B cell (primary cell): ENCODE data around the gene CNTN4. TPM values are rescaled to one million over a fixed set of nuclear protein-coding genes. Genes with fewer than 3 reads are reported as not detected.

Experiments used
- ATAC-seq: fragments of 200-7000 bp; cut with Tn5 transposase; one replicate; pipeline ENCODE4 v1.10.0; 2021; ENCODE audit warnings: low read depth, mild to moderate bottlenecking, moderate number of reproducible peaks, moderate library complexity
- CTCF ChIA-PET: fragments of 350-600 bp; sonication (Branson Sonifier 250); formaldehyde crosslinking; loops from one replicate; lab custom pipeline; 2021; ENCODE audit warnings: antibody characterized with exemption, inconsistent platforms; lab: Charles Lee
- POLR2A ChIA-PET: fragments of 350-600 bp; sonication (Branson Sonifier 250); formaldehyde crosslinking; loops from one replicate; lab custom pipeline; 2021; ENCODE audit warnings: antibody characterized with exemption; lab: Charles Lee
- DNase-seq: peaks from one replicate; pipeline ENCODE4 v3.0.0; 2013
- H2AFZ ChIP-seq: 2 replicates; pipeline ENCODE4 v1.6.1; 2012; ENCODE audit warnings: mild to moderate bottlenecking, low read depth, low read length; ENCODE audit not compliant: insufficient read depth, poor library complexity, severe bottlenecking
- H3K27ac ChIP-seq, 2 donors: 1 replicate in 1 of 2; 2 replicates in 1 of 2; pipeline ENCODE4 v1.5.1; 2012 to 2013; ENCODE audit warnings: low read length in 2 of 2, mild to moderate bottlenecking in 2 of 2, moderate library complexity in 1 of 2
- H3K27me3 ChIP-seq, 4 experiments: fragments of 200-600 bp in 1 of 4; sonication (generic) in 1 of 4; replicated peaks in 1 of 4; 1 replicate in 2 of 4; 2 replicates in 2 of 4; pipeline versions ENCODE4 v1.6.1 to v1.7.0; 2013 to 2016; ENCODE audit warnings: low read length in 3 of 4, mild to moderate bottlenecking in 2 of 4, mixed read lengths in 1 of 4, moderate library complexity in 1 of 4; ENCODE audit not compliant: insufficient read depth in 4 of 4, control insufficient read depth in 3 of 4; ENCODE audit errors: control extremely low read depth in 1 of 4
- H3K36me3 ChIP-seq, 2 experiments: replicated peaks in 1 of 2; 1 replicate in 1 of 2; 2 replicates in 1 of 2; pipeline versions ENCODE4 v1.6.1 to v1.7.1; 2013; ENCODE audit warnings: low read length in 1 of 2; ENCODE audit not compliant: insufficient read depth in 2 of 2, control insufficient read depth in 1 of 2; ENCODE audit errors: control extremely low read depth in 1 of 2, extremely low read depth in 1 of 2
- H3K4me1 ChIP-seq, 2 donors: fragments of 200-600 bp in 1 of 2; sonication (generic) in 1 of 2; 1 replicate in 1 of 2; 2 replicates in 1 of 2; pipeline versions ENCODE4 v1.5.1 to v1.6.1; 2013 to 2017; ENCODE audit warnings: low read length in 2 of 2; ENCODE audit not compliant: control insufficient read depth in 2 of 2, insufficient read depth in 2 of 2
- H3K4me2 ChIP-seq: replicated peaks from 2 replicates; pipeline ENCODE3; 2012; ENCODE audit warnings: mild to moderate bottlenecking, low read depth, low read length; ENCODE audit not compliant: poor library complexity, severe bottlenecking
- H3K4me3 ChIP-seq, 5 experiments: fragments of 200-600 bp in 1 of 5; sonication (generic) in 1 of 5; 1 replicate in 3 of 5; 2 replicates in 2 of 5; pipeline versions ENCODE4 v1.5.1 to v1.7.0; 2011 to 2016; ENCODE audit warnings: low read length in 4 of 5, mild to moderate bottlenecking in 4 of 5, low read depth in 2 of 5, control low read depth in 1 of 5, moderate library complexity in 1 of 5; ENCODE audit not compliant: insufficient read depth in 1 of 5; ENCODE audit errors: control extremely low read depth in 1 of 5, extremely low read depth in 1 of 5
- H3K79me2 ChIP-seq: fragments of 200-600 bp; sonication (generic); one replicate; pipeline ENCODE4 v1.6.0; 2016; ENCODE audit warnings: low read length; ENCODE audit not compliant: control insufficient read depth, insufficient read depth
- H3K9ac ChIP-seq: fragments of 200-600 bp; sonication (generic); 2 replicates; pipeline ENCODE4 v1.6.1; 2017; ENCODE audit warnings: mild to moderate bottlenecking, low read length, moderate library complexity
- H3K9me3 ChIP-seq, 3 donors: one replicate each; pipeline versions ENCODE4 v1.6.1 to v1.7.1; 2013; ENCODE audit warnings: low read length in 2 of 3; ENCODE audit not compliant: control insufficient read depth in 2 of 3, insufficient read depth in 1 of 3; ENCODE audit errors: control extremely low read depth in 1 of 3
- H4K20me1 ChIP-seq: 2 replicates; pipeline ENCODE4 v1.6.0; 2012; ENCODE audit warnings: mild to moderate bottlenecking, low read length; ENCODE audit not compliant: insufficient read depth, control insufficient read depth, poor library complexity, severe bottlenecking
- H3K27ac Mint-ChIP-seq: one replicate; pipeline ENCODE4 v1.8.0; 2021; ENCODE audit warnings: mixed read lengths
- H3K27me3 Mint-ChIP-seq: one replicate; pipeline ENCODE4 v1.8.0; 2021; ENCODE audit warnings: mixed read lengths
- H3K4me1 Mint-ChIP-seq: one replicate; pipeline ENCODE4 v1.8.0; 2021; ENCODE audit warnings: mixed read lengths
- H3K4me3 Mint-ChIP-seq: one replicate; pipeline ENCODE4 v1.8.0; 2021; ENCODE audit warnings: mixed read lengths
- H3K9me3 Mint-ChIP-seq: one replicate; pipeline ENCODE4 v1.8.0; 2022; ENCODE audit warnings: mixed read lengths; ENCODE audit not compliant: insufficient read depth
- EZH2 ChIP-seq: IDR thresholded peaks from 2 replicates; pipeline ENCODE4 v1.6.1; 2012; ENCODE audit warnings: borderline replicate concordance, low read depth, mild to moderate bottlenecking, moderate library complexity, low read length; ENCODE audit not compliant: insufficient read depth, poor library complexity, severe bottlenecking
- WGBS: methylation state at CpG from one replicate; pipeline ENCODE4 v1.1.5; 2013; ENCODE audit warnings: missing lambda C conversion rate; ENCODE audit not compliant: insufficient coverage; 5-methylcytosine and 5-hydroxymethylcytosine counted together
- intact Hi-C: fragments of 100-400 bp; cut with micrococcal nuclease; formaldehyde crosslinking; loops from one replicate; pipeline ENCODE4 v1.10.0; 2022
- polyA plus RNA-seq: library from polyadenylated mRNA; depleted of rRNA; stranded (reverse); fragments of >200 nt; gene quantifications from 2 replicates; pipeline ENCODE4 v1.2.3, GENCODE V29; 2012
- total RNA-seq, 2 donors: library from RNA; stranded (reverse); fragments of 120-200 nt in 1 of 2; gene quantifications; 1 replicate in 1 of 2; 2 replicates in 1 of 2; pipeline versions ENCODE4 v1.2.3 to v1.2.4, GENCODE V29; 2013 to 2022
- TF ChIP-seq, protein P1 (sequence below): fragments of 200-600 bp; IDR thresholded peaks from one replicate; pipeline ENCODE4 v1.8.0; 2022; ENCODE audit warnings: antibody characterized with exemption, mild to moderate bottlenecking

CNTN4 gene
- total and polyA plus RNA-seq, 2 donors (not counting 1 experiment from before 2014, with no cell fraction given) = 0.05 TPM; not detected in 1

DNA sequence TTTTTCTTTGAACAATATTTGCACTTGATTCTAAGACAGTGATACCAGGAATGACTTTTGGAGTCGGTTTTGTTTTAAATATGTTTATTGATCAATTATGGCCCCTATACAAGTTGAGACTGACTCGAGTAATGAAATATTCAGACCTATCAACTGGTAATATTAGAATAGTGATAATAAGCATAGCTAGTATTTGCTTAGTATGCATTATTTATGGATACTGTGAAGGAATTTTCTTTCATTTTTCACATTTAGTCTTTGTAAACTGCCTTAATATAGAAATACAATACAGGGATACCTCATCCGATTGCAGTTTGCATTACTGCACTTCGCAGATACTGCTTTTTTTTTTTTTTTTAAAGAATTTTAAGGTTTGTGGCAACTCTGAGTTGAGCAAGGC lies 107.9 kb downstream of the CNTN4 start:
- H3K27ac ChIP-seq = no peak overlapping the region
- ATAC-seq (no peak), DNase-seq (no peak)
- H3K9me3 ChIP-seq = no peaks in the 10 kb centered on the region
- no peaks in the 10 kb centered on the region for H3K4me1 Mint-ChIP-seq
- no peak overlapping the region for H3K4me3 Mint-ChIP-seq
- H3K36me3 ChIP-seq = no peaks in the 10 kb centered on the region
- no peaks in the 10 kb centered on the region for H3K4me1 ChIP-seq
- H2AFZ ChIP-seq = no peak overlapping the region
- no CpG with 5 or more reads among the region's 4 CpGs for WGBS
- H3K4me2 ChIP-seq = no peak overlapping the region
- intact Hi-C loops = no loop called here
- H3K27me3 ChIP-seq = no peaks in the 10 kb centered on the region
- no peak overlapping the region for H3K4me3 ChIP-seq
- no peaks in the 10 kb centered on the region for H3K79me2 ChIP-seq
- POLR2A ChIA-PET = no interaction called here
- no peak overlapping the region for H3K27ac Mint-ChIP-seq
- H3K9me3 Mint-ChIP-seq = no peaks in the 10 kb centered on the region
- no peaks in the 10 kb centered on the region for H3K27me3 Mint-ChIP-seq
- no peak for TF ChIP-seq EZH2
- TF ChIP-seq, protein P1, sequence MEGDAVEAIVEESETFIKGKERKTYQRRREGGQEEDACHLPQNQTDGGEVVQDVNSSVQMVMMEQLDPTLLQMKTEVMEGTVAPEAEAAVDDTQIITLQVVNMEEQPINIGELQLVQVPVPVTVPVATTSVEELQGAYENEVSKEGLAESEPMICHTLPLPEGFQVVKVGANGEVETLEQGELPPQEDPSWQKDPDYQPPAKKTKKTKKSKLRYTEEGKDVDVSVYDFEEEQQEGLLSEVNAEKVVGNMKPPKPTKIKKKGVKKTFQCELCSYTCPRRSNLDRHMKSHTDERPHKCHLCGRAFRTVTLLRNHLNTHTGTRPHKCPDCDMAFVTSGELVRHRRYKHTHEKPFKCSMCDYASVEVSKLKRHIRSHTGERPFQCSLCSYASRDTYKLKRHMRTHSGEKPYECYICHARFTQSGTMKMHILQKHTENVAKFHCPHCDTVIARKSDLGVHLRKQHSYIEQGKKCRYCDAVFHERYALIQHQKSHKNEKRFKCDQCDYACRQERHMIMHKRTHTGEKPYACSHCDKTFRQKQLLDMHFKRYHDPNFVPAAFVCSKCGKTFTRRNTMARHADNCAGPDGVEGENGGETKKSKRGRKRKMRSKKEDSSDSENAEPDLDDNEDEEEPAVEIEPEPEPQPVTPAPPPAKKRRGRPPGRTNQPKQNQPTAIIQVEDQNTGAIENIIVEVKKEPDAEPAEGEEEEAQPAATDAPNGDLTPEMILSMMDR = no peak
- H3K9ac ChIP-seq = no peak overlapping the region
- CTCF ChIA-PET = no interaction called here
- H4K20me1 ChIP-seq = no peaks in the 10 kb centered on the region

DNA sequence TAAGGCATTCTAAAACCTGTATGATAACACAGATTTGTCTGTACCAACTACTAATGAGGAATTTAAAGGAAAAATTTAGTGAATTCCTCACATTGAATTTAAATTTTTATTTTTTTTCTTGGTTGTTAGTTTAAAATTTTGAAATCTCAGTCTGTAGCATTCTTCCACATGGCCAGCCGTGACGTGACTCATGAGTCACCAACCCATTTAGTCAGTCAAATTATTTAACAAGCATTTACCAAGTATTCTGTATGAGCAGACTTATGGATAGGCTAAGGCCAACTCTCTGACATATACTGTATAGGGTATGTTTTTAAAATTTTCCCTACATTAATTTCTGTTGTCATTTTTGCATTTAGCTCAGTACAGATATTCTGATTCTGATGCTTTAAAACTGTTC lies 112.9 kb downstream of the CNTN4 start:
- H3K4me2 ChIP-seq = no peak overlapping the region
- ATAC-seq = no peak
- ChIA-PET CTCF (no interaction called here), POLR2A (no interaction called here)
- no peak for DNase-seq
- H4K20me1 ChIP-seq = no peaks in the 10 kb centered on the region
- H3K79me2 ChIP-seq = no peaks in the 10 kb centered on the region
- H3K9me3 ChIP-seq = no peaks in the 10 kb centered on the region
- H3K4me1 ChIP-seq = no peaks in the 10 kb centered on the region
- no CpG with 5 or more reads among the region's 2 CpGs for WGBS
- H3K4me3 ChIP-seq = no peak overlapping the region
- H3K27me3 ChIP-seq = no peaks in the 10 kb centered on the region
- Mint-ChIP-seq H3K27ac (no peak overlapping the region), H3K4me3 (no peak overlapping the region), H3K4me1 (no peaks in the 10 kb centered on the region), H3K9me3 (no peaks in the 10 kb centered on the region), H3K27me3 (no peaks in the 10 kb centered on the region)
- no peak overlapping the region for H3K9ac ChIP-seq
- intact Hi-C loops = no loop called here
- H2AFZ ChIP-seq = no peak overlapping the region
- no peaks in the 10 kb centered on the region for H3K36me3 ChIP-seq
- H3K27ac ChIP-seq = no peak overlapping the region
- TF ChIP-seq, protein P1 = no peak
